ENCODE results near the gene RNF38.
"Not testable (repeated sequence)": the region's sequence is repeated elsewhere in the genome, so short reads cannot be mapped to it uniquely, and the experiment has no call there.

RNF38 gene

DNA sequence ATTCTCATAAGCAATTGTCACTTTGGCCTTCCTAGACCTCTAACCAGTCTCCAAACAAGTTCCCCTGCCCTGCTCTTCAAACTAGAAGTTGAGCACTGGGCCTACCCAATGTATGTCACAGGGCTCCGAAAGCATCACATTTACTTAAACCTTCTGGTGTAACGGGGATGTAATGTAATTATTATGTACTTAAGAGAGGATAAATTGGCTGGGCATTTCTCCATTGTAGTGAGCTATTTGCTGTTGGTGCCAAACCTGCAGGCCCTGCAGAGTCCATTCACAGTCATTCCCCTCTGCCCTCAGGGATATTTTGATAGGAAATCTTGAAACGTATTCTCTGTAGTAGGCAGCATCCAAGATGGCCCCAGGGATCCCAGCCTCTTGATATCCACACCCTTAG lies 77.6 kb downstream of the RNF38 start:
- DNase-seq (ENCODE audit: low read depth) = no peak
- H3K4me3 ChIP-seq (ENCODE audit: low read depth, low read length) = no peak overlapping the region
- TF ChIP-seq, protein P1, sequence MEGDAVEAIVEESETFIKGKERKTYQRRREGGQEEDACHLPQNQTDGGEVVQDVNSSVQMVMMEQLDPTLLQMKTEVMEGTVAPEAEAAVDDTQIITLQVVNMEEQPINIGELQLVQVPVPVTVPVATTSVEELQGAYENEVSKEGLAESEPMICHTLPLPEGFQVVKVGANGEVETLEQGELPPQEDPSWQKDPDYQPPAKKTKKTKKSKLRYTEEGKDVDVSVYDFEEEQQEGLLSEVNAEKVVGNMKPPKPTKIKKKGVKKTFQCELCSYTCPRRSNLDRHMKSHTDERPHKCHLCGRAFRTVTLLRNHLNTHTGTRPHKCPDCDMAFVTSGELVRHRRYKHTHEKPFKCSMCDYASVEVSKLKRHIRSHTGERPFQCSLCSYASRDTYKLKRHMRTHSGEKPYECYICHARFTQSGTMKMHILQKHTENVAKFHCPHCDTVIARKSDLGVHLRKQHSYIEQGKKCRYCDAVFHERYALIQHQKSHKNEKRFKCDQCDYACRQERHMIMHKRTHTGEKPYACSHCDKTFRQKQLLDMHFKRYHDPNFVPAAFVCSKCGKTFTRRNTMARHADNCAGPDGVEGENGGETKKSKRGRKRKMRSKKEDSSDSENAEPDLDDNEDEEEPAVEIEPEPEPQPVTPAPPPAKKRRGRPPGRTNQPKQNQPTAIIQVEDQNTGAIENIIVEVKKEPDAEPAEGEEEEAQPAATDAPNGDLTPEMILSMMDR (IDR thresholded peaks at IDR 0.05; ENCODE audit: control insufficient read depth, extremely low read depth, insufficient read depth) = no peak

DNA sequence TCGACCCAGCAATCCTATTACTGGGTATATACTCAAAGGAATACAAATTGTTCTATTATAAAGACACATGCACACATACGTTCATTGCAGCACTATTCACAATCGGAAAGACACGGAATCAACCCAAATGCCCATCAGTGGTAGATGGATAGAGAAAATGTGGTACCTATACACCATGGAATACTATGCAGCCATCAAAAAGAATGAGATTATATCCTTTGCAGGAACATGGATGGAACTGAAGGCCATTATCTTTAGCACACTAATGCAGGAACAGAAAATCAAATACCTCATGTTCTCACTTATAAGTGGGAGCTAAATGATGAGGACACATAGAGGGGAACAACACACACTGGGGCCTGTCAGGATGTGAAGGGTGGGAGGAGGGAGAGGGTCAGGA lies 78.2 kb downstream of the RNF38 start:
- DNase-seq (ENCODE audit: low read depth); H3K4me3 ChIP-seq (ENCODE audit: low read depth, low read length): not testable (repeated sequence)

GRCh38 chr9:36320466-36320865 lies 79.6 kb downstream of the RNF38 start:
- DNase-seq (ENCODE audit: low read depth) = no peak
- H3K4me3 ChIP-seq (ENCODE audit: low read depth, low read length) = no peak overlapping the region
- TF ChIP-seq, protein P1 (IDR thresholded peaks at IDR 0.05; ENCODE audit: control insufficient read depth, extremely low read depth, insufficient read depth) = no peak

DNA sequence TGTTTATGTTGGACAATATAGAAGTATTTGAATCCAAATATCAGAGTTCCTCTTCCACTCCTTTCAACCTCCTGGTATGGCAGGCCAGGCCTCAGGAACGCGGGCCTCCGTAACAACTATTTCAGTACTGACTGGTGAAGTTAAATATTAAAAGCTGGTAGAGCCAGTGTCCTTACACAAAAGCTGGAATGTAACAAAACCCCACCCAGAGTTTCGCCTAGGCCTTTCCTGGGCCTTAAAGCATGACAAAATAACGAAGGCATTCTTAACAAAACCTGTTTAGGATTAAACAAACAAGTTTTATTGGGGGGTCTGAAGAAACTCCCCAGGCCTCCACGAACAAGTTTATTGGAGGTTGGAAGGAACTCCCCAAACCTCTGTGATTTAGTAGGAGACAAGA lies 80.3 kb downstream of the RNF38 start:
- TF ChIP-seq, protein P1 (IDR thresholded peaks at IDR 0.05; ENCODE audit: control insufficient read depth, extremely low read depth, insufficient read depth) = no peak
- DNase-seq (ENCODE audit: low read depth) = no peak
- no peak overlapping the region for H3K4me3 ChIP-seq (ENCODE audit: low read depth, low read length)

DNA sequence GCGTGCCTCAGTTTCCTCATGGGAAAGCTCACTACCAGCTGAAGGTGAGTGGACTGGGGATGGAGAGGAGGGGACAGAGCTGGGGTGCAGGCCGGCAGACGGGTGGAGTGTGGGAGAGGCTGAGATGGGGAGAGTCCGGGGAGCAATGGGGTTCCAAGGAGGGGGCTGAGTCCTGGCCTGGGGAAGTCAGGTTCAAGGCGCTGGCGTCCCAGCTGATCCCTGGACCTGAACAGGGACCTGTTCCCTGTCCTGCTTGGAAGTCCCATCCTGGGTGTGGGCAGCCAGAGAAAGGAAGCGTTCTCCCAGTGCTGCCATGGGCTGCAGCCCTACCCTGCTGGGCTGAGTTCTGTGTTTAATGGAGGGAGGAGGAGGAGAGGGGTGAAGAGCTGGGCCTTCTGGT lies 80.9 kb downstream of the RNF38 start:
- no peak overlapping the region for H3K4me3 ChIP-seq (ENCODE audit: low read depth, low read length)
- TF ChIP-seq, protein P1 (IDR thresholded peaks at IDR 0.05; ENCODE audit: control insufficient read depth, extremely low read depth, insufficient read depth) = no peak
- DNase-seq (ENCODE audit: low read depth) = no peak

DNA sequence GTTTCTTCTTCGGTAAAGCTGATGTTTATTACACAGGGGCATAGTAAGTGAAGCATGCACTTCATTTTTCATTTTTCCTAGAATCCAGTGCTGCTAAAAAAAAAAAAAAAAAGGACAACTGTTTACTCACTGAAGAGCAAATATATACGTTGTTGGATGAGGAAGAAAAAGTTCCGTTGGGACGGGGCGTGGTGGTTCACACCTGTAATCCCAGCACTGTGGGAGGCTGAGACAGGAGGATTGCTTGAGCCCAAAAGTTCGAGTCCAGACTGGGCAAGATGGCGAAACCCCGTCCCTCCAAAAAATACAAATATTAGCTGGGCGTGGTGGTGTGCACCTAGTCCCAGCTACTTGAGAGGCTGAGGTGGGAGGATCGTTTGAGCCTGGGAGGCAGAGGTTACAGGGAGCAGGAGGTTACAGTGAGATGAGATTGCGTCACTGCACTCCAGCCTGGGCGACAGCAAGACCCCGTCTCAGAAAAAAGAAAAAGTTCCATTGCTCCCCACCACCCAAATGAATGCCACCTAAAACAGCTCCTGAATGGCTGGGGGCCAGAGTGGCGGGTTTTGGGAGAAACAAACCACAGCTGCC lies 81.8 kb downstream of the RNF38 start:
- DNase-seq (ENCODE audit: low read depth) = no peak
- no peak overlapping the region for H3K4me3 ChIP-seq (ENCODE audit: low read depth, low read length)
- TF ChIP-seq, protein P1 (IDR thresholded peaks at IDR 0.05; ENCODE audit: control insufficient read depth, extremely low read depth, insufficient read depth) = no peak

- no peak for DNase-seq (ENCODE audit: low read depth)
- H3K4me3 ChIP-seq (ENCODE audit: low read depth, low read length) = no peak overlapping the region
- TF ChIP-seq, protein P1 (IDR thresholded peaks at IDR 0.05; ENCODE audit: control insufficient read depth, extremely low read depth, insufficient read depth) = no peak
Measured at GRCh38 chr9:36317766-36318165, 82.3 kb downstream of the RNF38 start.

Measured in LNCaP clone FGC (cell line).